WTC11 (cell line): Measurements from ENCODE around the gene IBA57. TPM values are rescaled to one million over a fixed set of nuclear protein-coding genes. Genes with fewer than 3 reads are reported as not detected.

Experiments
- total RNA-seq: library from RNA; stranded (reverse); gene quantifications from 3 replicates; pipeline ENCODE4 v1.2.3, GENCODE V29; 2021

Gene IBA57
- total RNA-seq, 1 experiment from 2014 or later, result 11.4 TPM

Other genes starting within 250 kb of the IBA57 start
- 1.1 to 1.5 TPM (median 1.3 TPM) in 3 replicates for gene WNT9A, start 217.9 kb upstream of the IBA57 start, total RNA-seq
- gene WNT3A, start 158.8 kb upstream of the IBA57 start, total RNA-seq, result 0.16 to 0.34 TPM (median 0.17 TPM) in 3 replicates
- gene ARF1, start 83.1 kb upstream of the IBA57 start, total RNA-seq, result 295 to 330 TPM (median 300 TPM) in 3 replicates
- gene C1orf35, start 62.5 kb upstream of the IBA57 start, total RNA-seq, result 30.0 to 33.8 TPM (median 30.7 TPM) in 3 replicates
- 65.8 to 70.5 TPM (median 66.9 TPM) in 3 replicates for gene MRPL55, start 56.5 kb upstream of the IBA57 start, total RNA-seq
- gene GUK1, start 25.5 kb upstream of the IBA57 start, total RNA-seq, result 110 to 112 TPM (median 111 TPM) in 3 replicates
- 0.72 to 1.2 TPM (median 0.87 TPM) in 3 replicates for gene GJC2, start 15.9 kb upstream of the IBA57 start, total RNA-seq
- 38.8 to 47.7 TPM (median 47.5 TPM) in 3 replicates for gene OBSCN, start 42.2 kb downstream of the IBA57 start, total RNA-seq
- gene TRIM11, start 241.0 kb downstream of the IBA57 start, total RNA-seq, result 27.9 to 34.3 TPM (median 28.4 TPM) in 3 replicates